ENCODE measurements around the gene FAR2. TPM values are rescaled to one million over a fixed set of nuclear protein-coding genes. Genes with fewer than 3 reads are reported as not detected.
"Not testable (repeated sequence)": the region's sequence is repeated elsewhere in the genome, so short reads cannot be mapped to it uniquely, and the experiment has no call there.

Gene FAR2
- total and polyA plus RNA-seq, 2 donors (not counting 1 experiment from before 2014, with no cell fraction given): 9.2 to 10.2 TPM

- no peaks in the 10 kb centered on the region for H3K27me3 ChIP-seq (ENCODE audit: control insufficient read depth, insufficient read depth, low read length)
- H3K9me3 ChIP-seq (ENCODE audit: control insufficient read depth, insufficient read depth, low read depth, low read length): no peaks in the 10 kb centered on the region
- no peak overlapping the region for H2AFZ ChIP-seq (ENCODE audit: low read length)
- no peak for DNase-seq (ENCODE audit: low read depth in 2 of 2)
- no peak overlapping the region for H3K4me2 ChIP-seq (ENCODE audit: extremely low read depth, insufficient read depth, low read length)
- no peak overlapping the region for H3K4me3 ChIP-seq (replicated peaks in 1 of 4; ENCODE audit: control extremely low read depth in 1 of 4, insufficient read depth in 1 of 4, low read depth in 3 of 4, low read length in 4 of 4)
- no peak overlapping the region for H3K9ac ChIP-seq (ENCODE audit: insufficient read depth, low read length)
- H4K20me1 ChIP-seq (ENCODE audit: control insufficient read depth, extremely low read depth, insufficient read depth, low read length): peaks cover 3% of the 10 kb centered on the region
- TF ChIP-seq EZH2 (IDR thresholded peaks at IDR 0.05; ENCODE audit: low read length, missing control alignments) (no peak), CTCF (conservative IDR thresholded peaks at IDR 0.05 in 1 of 2, IDR thresholded peaks at IDR 0.05 in 1 of 2; ENCODE audit: low read depth in 1 of 2, low read length in 2 of 2) (no peak)
- no peaks in the 10 kb centered on the region for H3K36me3 ChIP-seq (ENCODE audit: control insufficient read depth, insufficient read depth, low read length)
- H3K79me2 ChIP-seq (ENCODE audit: control insufficient read depth, insufficient read depth, low read length): peaks cover 59% of the 10 kb centered on the region
- H3K4me1 ChIP-seq (ENCODE audit: control insufficient read depth, extremely low read depth, insufficient read depth, low read length): peaks cover 2% of the 10 kb centered on the region
- H3K27ac ChIP-seq (ENCODE audit: insufficient read depth, low read length): no peak overlapping the region
Observed at GRCh38 chr12:29376118-29376517, 227.0 kb downstream of the FAR2 start.

- Histone ChIP-seq H2AFZ (ENCODE audit: low read length) (peak within 1 kb of the TSS; percentile 97), H3K4me1 (ENCODE audit: control insufficient read depth, extremely low read depth, insufficient read depth, low read length) (peaks cover 2% of the 10 kb centered on the region), H3K9ac (ENCODE audit: insufficient read depth, low read length) (peak within 1 kb of the TSS; percentile 93), H4K20me1 (ENCODE audit: control insufficient read depth, extremely low read depth, insufficient read depth, low read length) (no peaks in the 10 kb centered on the region), H3K27ac (ENCODE audit: insufficient read depth, low read length) (peak within 1 kb of the TSS; percentile 98), H3K27me3 (ENCODE audit: control insufficient read depth, insufficient read depth, low read length) (no peaks in the 10 kb centered on the region), H3K79me2 (ENCODE audit: control insufficient read depth, insufficient read depth, low read length) (peaks cover 41% of the 10 kb centered on the region), H3K4me2 (ENCODE audit: extremely low read depth, insufficient read depth, low read length) (peak within 1 kb of the TSS; percentile 94), H3K4me3 (replicated peaks in 1 of 4; ENCODE audit: control extremely low read depth in 1 of 4, insufficient read depth in 1 of 4, low read depth in 3 of 4, low read length in 4 of 4) (peak within 1 kb of the TSS; percentile 83 to 100 (median 94)), H3K36me3 (ENCODE audit: control insufficient read depth, insufficient read depth, low read length) (no peaks in the 10 kb centered on the region), H3K9me3 (ENCODE audit: control insufficient read depth, insufficient read depth, low read depth, low read length) (no peaks in the 10 kb centered on the region)
- peak; percentile 98 to 100 for DNase-seq (ENCODE audit: low read depth in 2 of 2)
- TF ChIP-seq EZH2 (IDR thresholded peaks at IDR 0.05; ENCODE audit: low read length, missing control alignments) (no peak), CTCF (conservative IDR thresholded peaks at IDR 0.05 in 1 of 2, IDR thresholded peaks at IDR 0.05 in 1 of 2; ENCODE audit: low read depth in 1 of 2, low read length in 2 of 2) (no peak)
Observed at GRCh38 chr12:29380536-29381523, 231.8 kb downstream of the FAR2 start, which contains the start of gene ERGIC2. TSS of gene ERGIC2 (minus strand) at chr12:29381172. CDS start at chr12:29371633, 9,539 bp downstream.

- no peak for TF ChIP-seq EZH2 (IDR thresholded peaks at IDR 0.05; ENCODE audit: low read length, missing control alignments)
- TF ChIP-seq CTCF (conservative IDR thresholded peaks at IDR 0.05 in 1 of 2, IDR thresholded peaks at IDR 0.05 in 1 of 2; ENCODE audit: low read depth in 1 of 2, low read length in 2 of 2): no peak
- Histone ChIP-seq H3K4me1 (ENCODE audit: control insufficient read depth, extremely low read depth, insufficient read depth, low read length) (peaks cover 2% of the 10 kb centered on the region), H3K79me2 (ENCODE audit: control insufficient read depth, insufficient read depth, low read length) (peaks cover 32% of the 10 kb centered on the region), H3K9me3 (ENCODE audit: control insufficient read depth, insufficient read depth, low read depth, low read length) (no peaks in the 10 kb centered on the region), H3K4me2 (ENCODE audit: extremely low read depth, insufficient read depth, low read length) (no peak overlapping the region), H3K27ac (ENCODE audit: insufficient read depth, low read length) (no peak overlapping the region), H3K27me3 (ENCODE audit: control insufficient read depth, insufficient read depth, low read length) (no peaks in the 10 kb centered on the region), H4K20me1 (ENCODE audit: control insufficient read depth, extremely low read depth, insufficient read depth, low read length) (no peaks in the 10 kb centered on the region), H2AFZ (ENCODE audit: low read length) (no peak overlapping the region), H3K4me3 (replicated peaks in 1 of 4; ENCODE audit: control extremely low read depth in 1 of 4, insufficient read depth in 1 of 4, low read depth in 3 of 4, low read length in 4 of 4) (no peak overlapping the region), H3K9ac (ENCODE audit: insufficient read depth, low read length) (no peak overlapping the region), H3K36me3 (ENCODE audit: control insufficient read depth, insufficient read depth, low read length) (no peaks in the 10 kb centered on the region)
- no peak for DNase-seq (ENCODE audit: low read depth in 2 of 2)
Observed at GRCh38 chr12:29382251-29382650, 233.2 kb downstream of the FAR2 start.

- not testable (repeated sequence) for H3K9ac ChIP-seq (ENCODE audit: insufficient read depth, low read length); DNase-seq (ENCODE audit: low read depth in 2 of 2); H3K79me2 ChIP-seq (ENCODE audit: control insufficient read depth, insufficient read depth, low read length); H3K27ac ChIP-seq (ENCODE audit: insufficient read depth, low read length); H3K4me2 ChIP-seq (ENCODE audit: extremely low read depth, insufficient read depth, low read length); H4K20me1 ChIP-seq (ENCODE audit: control insufficient read depth, extremely low read depth, insufficient read depth, low read length); H3K27me3 ChIP-seq (ENCODE audit: control insufficient read depth, insufficient read depth, low read length); H3K4me1 ChIP-seq (ENCODE audit: control insufficient read depth, extremely low read depth, insufficient read depth, low read length); H3K9me3 ChIP-seq (ENCODE audit: control insufficient read depth, insufficient read depth, low read depth, low read length); H3K36me3 ChIP-seq (ENCODE audit: control insufficient read depth, insufficient read depth, low read length); H3K4me3 ChIP-seq (replicated peaks in 1 of 4; ENCODE audit: control extremely low read depth in 1 of 4, insufficient read depth in 1 of 4, low read depth in 3 of 4, low read length in 4 of 4); H2AFZ ChIP-seq (ENCODE audit: low read length)
Observed at GRCh38 chr12:29385194-29385593, 236.1 kb downstream of the FAR2 start.

Measured in fibroblast of lung (primary cell).